Neural progenitor cell (in vitro differentiated cells): ENCODE measurements around the gene SGPP1.

Source experiments
- CTCF ChIP-seq: fragments of 200-600 bp; sonication (generic); IDR thresholded peaks from 2 replicates; pipeline ENCODE4 v1.5.1; 2017; ENCODE audit warnings: antibody characterized with exemption, mild to moderate bottlenecking
- EZH2 ChIP-seq: fragments of 200-600 bp; sonication (generic); IDR thresholded peaks from 2 replicates; pipeline ENCODE4 v1.6.1; 2017; ENCODE audit warnings: antibody characterized with exemption, mild to moderate bottlenecking, moderate library complexity
- EZH2phosphoT487 ChIP-seq: fragments of 200-600 bp; sonication (generic); IDR thresholded peaks from 2 replicates; pipeline ENCODE4 v1.6.1; 2017; ENCODE audit warnings: antibody characterized with exemption

GRCh38 chr14:63745858-63746425 lies 18.1 kb upstream of the SGPP1 start:
- TF ChIP-seq CTCF (no peak), EZH2 (no peak), EZH2phosphoT487 (no peak)
